CD4-positive, alpha-beta T cell treated with Interferon alpha-2 for 1 hour (primary cell): Measurements from ENCODE around the gene NT5DC2.

Experiments used
- DNase-seq, 2 donors: peaks; one replicate each; pipeline ENCODE4 v3.0.0-alpha.2; 2020 to 2022

The NT5DC2 gene

GRCh38 chr3:52487050-52487787, 46.4 kb downstream of the NT5DC2 start:
- DNase-seq: no peak

- no peak for DNase-seq
Observed at GRCh38 chr3:52484680-52485461, 48.8 kb downstream of the NT5DC2 start.

GRCh38 chr3:52483577-52484381, 49.9 kb downstream of the NT5DC2 start:
- no peak for DNase-seq

- DNase-seq: no peak
Observed at GRCh38 chr3:52483081-52483480, 50.6 kb downstream of the NT5DC2 start.

- DNase-seq: peak in 1 of 2 donors; percentile 8
Observed at GRCh38 chr3:52481819-52482521, 51.7 kb downstream of the NT5DC2 start.

- no peak for DNase-seq
Observed at GRCh38 chr3:52480768-52481715, 52.6 kb downstream of the NT5DC2 start.

GRCh38 chr3:52479877-52480575, 53.6 kb downstream of the NT5DC2 start:
- DNase-seq: no peak

GRCh38 chr3:52479037-52479876, 54.4 kb downstream of the NT5DC2 start:
- DNase-seq: no peak

GRCh38 chr3:52477796-52478095, 55.9 kb downstream of the NT5DC2 start:
- DNase-seq: no peak

- DNase-seq: no peak
Observed at GRCh38 chr3:52477076-52477795, 56.4 kb downstream of the NT5DC2 start.
